Osteocyte (in vitro differentiated cells): Measurements from ENCODE around the gene MRAP2. TPM values are rescaled to one million over a fixed set of nuclear protein-coding genes. Genes with fewer than 3 reads are reported as not detected.

Source experiments
- DNase-seq: peaks from one replicate; pipeline ENCODE4 v3.0.0; 2021; ENCODE audit warnings: mixed read lengths; ENCODE audit not compliant: unreplicated experiment; ENCODE audit errors: extremely low spot score
- H3K27ac Mint-ChIP-seq: one replicate; pipeline ENCODE4 v1.8.0; 2021; ENCODE audit warnings: mild to moderate bottlenecking, mixed read lengths; ENCODE audit not compliant: unreplicated experiment
- H3K27me3 Mint-ChIP-seq: one replicate; pipeline ENCODE4 v1.8.0; 2021; ENCODE audit warnings: mixed read lengths; ENCODE audit not compliant: unreplicated experiment
- H3K36me3 Mint-ChIP-seq: one replicate; pipeline ENCODE4 v1.8.0; 2021; ENCODE audit warnings: mixed read lengths; ENCODE audit not compliant: unreplicated experiment
- H3K4me1 Mint-ChIP-seq: one replicate; pipeline ENCODE4 v1.8.0; 2021; ENCODE audit warnings: mixed read lengths; ENCODE audit not compliant: unreplicated experiment
- H3K4me3 Mint-ChIP-seq: one replicate; pipeline ENCODE4 v1.8.0; 2021; ENCODE audit warnings: mild to moderate bottlenecking, moderate library complexity, mixed read lengths; ENCODE audit not compliant: unreplicated experiment
- H3K9me3 Mint-ChIP-seq: one replicate; pipeline ENCODE4 v1.8.0; 2021; ENCODE audit warnings: mixed read lengths; ENCODE audit not compliant: unreplicated experiment
- total RNA-seq: library from RNA; stranded (reverse); gene quantifications from 2 replicates; pipeline ENCODE4 v1.2.1, GENCODE V29; 2021
- TF ChIP-seq, protein P1 (sequence below): fragments of 200-600 bp; sonication (generic); IDR thresholded peaks from 2 replicates; pipeline ENCODE4 v1.5.0; 2021; ENCODE audit warnings: antibody characterized with exemption, mild to moderate bottlenecking, moderate library complexity

Gene MRAP2
- total RNA-seq, 1 donor from 2014 or later: 10.7 TPM

DNA sequence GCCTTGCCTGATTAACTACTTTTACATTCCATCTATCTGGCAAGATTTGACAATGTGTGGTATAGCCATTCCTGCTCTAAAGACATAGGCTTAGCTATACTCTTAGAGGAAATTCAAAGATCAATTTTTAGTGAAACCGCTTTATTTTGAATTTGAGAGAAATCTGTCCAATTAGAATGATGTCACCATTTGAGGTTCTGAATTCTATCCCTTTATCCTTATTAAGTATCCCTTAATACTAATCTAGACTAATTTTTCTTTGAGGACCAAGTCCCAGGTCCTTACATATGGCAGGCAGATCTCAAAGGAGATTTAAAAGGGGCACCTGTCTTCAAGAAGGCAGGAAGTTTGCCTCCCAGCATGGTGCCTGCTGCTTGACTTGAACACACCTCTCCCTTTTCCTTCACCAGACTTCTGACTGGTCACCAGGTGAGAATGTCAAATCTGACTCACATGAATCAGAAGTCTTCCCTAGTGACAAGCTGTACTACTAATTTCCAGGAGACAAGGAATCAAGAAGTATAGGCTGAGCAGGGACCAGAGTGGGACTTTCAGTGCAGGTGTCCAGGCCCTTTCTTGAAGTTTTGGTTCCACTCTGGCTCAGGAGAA, 15.0 kb upstream of the MRAP2 start:
- DNase-seq: no peak
- Mint-ChIP-seq H3K9me3 (no peaks in the 10 kb centered on the region), H3K36me3 (no peaks in the 10 kb centered on the region), H3K4me3 (no peak overlapping the region), H3K27ac (no peak overlapping the region), H3K4me1 (no peaks in the 10 kb centered on the region), H3K27me3 (peaks cover 17% of the 10 kb centered on the region)
- TF ChIP-seq, protein P1, sequence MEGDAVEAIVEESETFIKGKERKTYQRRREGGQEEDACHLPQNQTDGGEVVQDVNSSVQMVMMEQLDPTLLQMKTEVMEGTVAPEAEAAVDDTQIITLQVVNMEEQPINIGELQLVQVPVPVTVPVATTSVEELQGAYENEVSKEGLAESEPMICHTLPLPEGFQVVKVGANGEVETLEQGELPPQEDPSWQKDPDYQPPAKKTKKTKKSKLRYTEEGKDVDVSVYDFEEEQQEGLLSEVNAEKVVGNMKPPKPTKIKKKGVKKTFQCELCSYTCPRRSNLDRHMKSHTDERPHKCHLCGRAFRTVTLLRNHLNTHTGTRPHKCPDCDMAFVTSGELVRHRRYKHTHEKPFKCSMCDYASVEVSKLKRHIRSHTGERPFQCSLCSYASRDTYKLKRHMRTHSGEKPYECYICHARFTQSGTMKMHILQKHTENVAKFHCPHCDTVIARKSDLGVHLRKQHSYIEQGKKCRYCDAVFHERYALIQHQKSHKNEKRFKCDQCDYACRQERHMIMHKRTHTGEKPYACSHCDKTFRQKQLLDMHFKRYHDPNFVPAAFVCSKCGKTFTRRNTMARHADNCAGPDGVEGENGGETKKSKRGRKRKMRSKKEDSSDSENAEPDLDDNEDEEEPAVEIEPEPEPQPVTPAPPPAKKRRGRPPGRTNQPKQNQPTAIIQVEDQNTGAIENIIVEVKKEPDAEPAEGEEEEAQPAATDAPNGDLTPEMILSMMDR: no peak

DNA sequence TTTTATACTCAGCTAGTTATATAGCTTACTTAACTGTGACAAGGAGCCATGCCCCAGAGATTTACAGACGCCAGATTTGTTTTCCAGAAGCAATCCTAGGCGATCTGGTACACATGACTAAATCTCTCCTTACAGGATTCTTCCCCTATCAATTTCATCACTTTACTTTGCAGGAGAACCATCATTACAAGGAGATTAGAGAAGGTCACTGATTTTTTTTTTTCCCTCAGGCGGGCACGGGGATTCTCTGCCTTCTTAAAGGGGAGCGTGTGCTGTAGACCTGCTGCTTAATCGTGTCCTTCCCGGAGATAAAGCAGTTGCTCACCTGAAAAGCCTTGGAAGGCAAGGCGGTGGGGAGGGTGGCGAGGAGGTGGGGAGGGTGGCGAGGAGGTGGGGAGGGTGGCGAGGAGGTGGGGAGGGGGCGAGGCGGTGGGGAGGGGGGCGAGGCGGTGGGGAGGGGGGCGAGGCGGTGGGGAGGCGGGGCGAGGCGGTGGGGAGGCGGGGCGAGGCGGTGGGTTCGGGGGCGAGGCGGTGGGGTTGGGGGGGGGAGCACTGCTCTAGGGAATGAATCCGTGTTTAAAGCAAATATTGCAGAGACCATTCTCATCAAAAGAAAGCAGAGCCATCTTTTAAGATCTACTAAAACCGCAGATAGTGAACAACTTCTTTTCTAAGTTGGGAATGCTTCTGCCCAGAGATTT, 14.3 kb upstream of the MRAP2 start:
- H3K27me3 Mint-ChIP-seq: peaks cover 14% of the 10 kb centered on the region
- TF ChIP-seq, protein P1: no peak
- no peaks in the 10 kb centered on the region for H3K36me3 Mint-ChIP-seq
- H3K4me1 Mint-ChIP-seq: no peaks in the 10 kb centered on the region
- DNase-seq: no peak
- H3K9me3 Mint-ChIP-seq: no peaks in the 10 kb centered on the region
- no peak overlapping the region for H3K27ac Mint-ChIP-seq
- no peak overlapping the region for H3K4me3 Mint-ChIP-seq

DNA sequence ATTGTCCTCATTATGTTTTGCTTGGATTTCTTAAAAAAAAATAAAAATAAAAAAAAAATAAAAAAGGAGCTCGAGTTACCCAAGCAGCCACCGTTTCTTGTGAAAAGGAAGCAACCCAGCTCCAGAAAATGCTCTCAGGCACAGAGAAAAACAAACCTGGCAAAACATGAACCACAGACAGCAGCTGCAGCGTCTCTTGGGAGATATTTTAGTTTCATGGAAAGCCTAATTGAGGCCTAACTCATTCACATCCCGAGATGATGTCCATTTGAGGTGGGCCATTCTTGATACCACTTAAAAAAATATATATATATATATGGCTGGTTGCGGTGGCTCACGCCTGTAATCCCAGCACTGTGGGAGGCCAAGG, 13.7 kb upstream of the MRAP2 start:
- Mint-ChIP-seq H3K27me3 (peaks cover 14% of the 10 kb centered on the region), H3K36me3 (no peaks in the 10 kb centered on the region), H3K27ac (no peak overlapping the region), H3K4me3 (no peak overlapping the region), H3K4me1 (no peaks in the 10 kb centered on the region), H3K9me3 (no peaks in the 10 kb centered on the region)
- no peak for DNase-seq
- TF ChIP-seq, protein P1: no peak

DNA sequence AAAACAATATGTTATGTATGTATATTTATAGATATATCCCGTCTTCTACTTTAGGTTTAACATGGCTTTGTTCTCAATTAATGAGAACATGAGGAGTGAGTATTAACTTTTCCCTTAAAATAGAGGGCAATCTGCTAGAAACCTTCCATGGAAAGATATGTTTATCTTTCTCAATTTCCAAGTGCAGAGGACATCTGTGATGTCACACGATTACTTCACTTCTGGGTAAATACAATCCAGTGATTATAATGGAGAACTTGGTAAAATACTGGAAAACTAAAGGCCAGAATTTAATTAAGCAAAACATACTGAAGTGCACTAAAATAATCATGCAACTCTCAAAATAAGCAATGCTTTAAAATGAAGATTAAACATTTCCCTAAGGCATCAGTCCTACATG, 11.9 kb upstream of the MRAP2 start:
- no peak for DNase-seq
- Mint-ChIP-seq H3K4me3 (no peak overlapping the region), H3K27ac (no peak overlapping the region), H3K9me3 (peaks cover 6% of the 10 kb centered on the region), H3K27me3 (peaks cover 14% of the 10 kb centered on the region), H3K4me1 (peaks cover 4% of the 10 kb centered on the region), H3K36me3 (no peaks in the 10 kb centered on the region)
- TF ChIP-seq, protein P1: no peak

DNA sequence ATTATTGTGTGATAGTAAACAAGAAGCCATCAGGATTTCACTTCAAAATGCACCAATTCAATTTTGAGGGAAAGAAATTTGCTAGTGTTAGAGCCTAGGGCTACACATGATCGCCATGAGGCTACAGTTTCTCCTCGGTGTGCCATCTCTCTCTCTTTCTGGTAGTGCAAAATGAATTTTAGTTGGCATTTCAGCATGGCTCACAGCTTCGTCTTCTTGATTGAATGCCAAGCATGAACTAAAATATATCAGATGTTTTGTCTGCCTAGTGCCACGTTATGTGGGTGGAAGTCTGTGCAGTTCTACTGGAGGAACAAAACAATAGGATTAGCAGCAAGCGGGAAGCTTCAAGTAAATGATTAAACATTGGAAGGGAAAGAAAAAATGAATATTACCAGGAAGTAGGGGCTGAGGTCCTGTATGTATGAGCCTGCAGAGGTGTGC, 6.8 kb upstream of the MRAP2 start:
- no peak for DNase-seq
- TF ChIP-seq, protein P1: no peak
- Mint-ChIP-seq H3K27ac (peak overlapping the region; percentile 90), H3K9me3 (peaks cover 6% of the 10 kb centered on the region), H3K27me3 (no peaks in the 10 kb centered on the region), H3K4me1 (peaks cover 29% of the 10 kb centered on the region), H3K4me3 (no peak overlapping the region), H3K36me3 (no peaks in the 10 kb centered on the region)
